Thoracic aorta (tissue), 2 donors: ENCODE data around the gene PVALEF. TPM values are rescaled to one million over a fixed set of nuclear protein-coding genes. Genes with fewer than 3 reads are reported as not detected.

Experiments
- ATAC-seq: fragments of 150-250 bp; one replicate; pipeline ENCODE4 v1.8.0; 2017; ENCODE audit warnings: low read depth; ENCODE audit not compliant: insufficient number of reproducible peaks, low FRiP score
- DNase-seq: peaks from one replicate; pipeline ENCODE4 v3.0.0-alpha.2; 2020; ENCODE audit warnings: low spot score
- H3K27ac ChIP-seq, 2 donors: fragments of 200-600 bp; sonication (generic); 1 replicate in 1 of 2; 2 replicates in 1 of 2; pipeline ENCODE4 v1.5.1; 2016; ENCODE audit warnings: mild to moderate bottlenecking in 2 of 2, moderate library complexity in 2 of 2
- H3K27me3 ChIP-seq: fragments of 200-600 bp; sonication (generic); replicated peaks from 2 replicates; pipeline ENCODE4 v1.6.0; 2016; ENCODE audit warnings: mild to moderate bottlenecking; ENCODE audit not compliant: insufficient read depth
- H3K36me3 ChIP-seq: fragments of 200-600 bp; sonication (generic); one replicate; pipeline ENCODE4 v1.5.1; 2016
- H3K4me1 ChIP-seq, 2 donors: fragments of 200-600 bp; sonication (generic); 1 replicate in 1 of 2; 2 replicates in 1 of 2; pipeline versions ENCODE4 v1.5.1 to v1.6.0; 2016; ENCODE audit warnings: low read depth in 2 of 2, mild to moderate bottlenecking in 1 of 2; ENCODE audit not compliant: control insufficient read depth in 1 of 2
- H3K4me3 ChIP-seq: fragments of 200-600 bp; sonication (generic); 2 replicates; pipeline ENCODE4 v1.5.1; 2016; ENCODE audit warnings: mild to moderate bottlenecking
- H3K9me3 ChIP-seq: fragments of 200-600 bp; sonication (generic); 2 replicates; pipeline ENCODE4 v1.5.1; 2016
- total RNA-seq, 2 donors: library from RNA; depleted of rRNA; stranded (reverse); fragments of >200 nt; gene quantifications; one replicate each; pipeline versions ENCODE4 v1.1.0 to v1.2.3, GENCODE V29; 2016
- TF ChIP-seq, protein P1 (sequence below): fragments of 200-600 bp; sonication (generic); IDR thresholded peaks from one replicate; pipeline ENCODE4 v1.5.1; 2019; ENCODE audit warnings: antibody characterized with exemption

The PVALEF gene
- total RNA-seq, 2 donors from 2014 or later = not detected

DNA sequence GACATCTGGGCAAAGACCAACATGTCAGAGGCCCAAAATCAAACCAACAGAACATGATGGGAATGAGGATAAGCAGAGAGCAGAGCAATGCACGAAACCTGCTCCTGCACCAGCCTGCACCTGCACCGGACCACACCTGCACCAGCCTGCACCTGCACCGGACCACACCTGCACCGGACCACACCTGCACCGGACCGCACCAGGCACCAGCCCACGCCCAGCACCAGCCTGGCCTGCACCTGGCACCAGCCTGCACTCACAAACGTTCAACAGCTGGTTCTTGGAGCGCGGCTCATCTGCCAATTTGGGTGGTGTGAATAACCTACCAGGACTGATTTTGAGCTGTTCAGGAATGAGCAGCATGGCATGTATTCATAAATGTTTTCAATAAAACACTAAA lies 39.3 kb downstream of the PVALEF start:
- no peaks in the 10 kb centered on the region for H3K27me3 ChIP-seq
- no peak overlapping the region for H3K27ac ChIP-seq
- H3K9me3 ChIP-seq = no peaks in the 10 kb centered on the region
- H3K4me1 ChIP-seq = peaks cover 4 to 14% of the 10 kb centered on the region in 2 donors
- H3K4me3 ChIP-seq = no peak overlapping the region
- H3K36me3 ChIP-seq = peaks cover 3% of the 10 kb centered on the region
- TF ChIP-seq, protein P1, sequence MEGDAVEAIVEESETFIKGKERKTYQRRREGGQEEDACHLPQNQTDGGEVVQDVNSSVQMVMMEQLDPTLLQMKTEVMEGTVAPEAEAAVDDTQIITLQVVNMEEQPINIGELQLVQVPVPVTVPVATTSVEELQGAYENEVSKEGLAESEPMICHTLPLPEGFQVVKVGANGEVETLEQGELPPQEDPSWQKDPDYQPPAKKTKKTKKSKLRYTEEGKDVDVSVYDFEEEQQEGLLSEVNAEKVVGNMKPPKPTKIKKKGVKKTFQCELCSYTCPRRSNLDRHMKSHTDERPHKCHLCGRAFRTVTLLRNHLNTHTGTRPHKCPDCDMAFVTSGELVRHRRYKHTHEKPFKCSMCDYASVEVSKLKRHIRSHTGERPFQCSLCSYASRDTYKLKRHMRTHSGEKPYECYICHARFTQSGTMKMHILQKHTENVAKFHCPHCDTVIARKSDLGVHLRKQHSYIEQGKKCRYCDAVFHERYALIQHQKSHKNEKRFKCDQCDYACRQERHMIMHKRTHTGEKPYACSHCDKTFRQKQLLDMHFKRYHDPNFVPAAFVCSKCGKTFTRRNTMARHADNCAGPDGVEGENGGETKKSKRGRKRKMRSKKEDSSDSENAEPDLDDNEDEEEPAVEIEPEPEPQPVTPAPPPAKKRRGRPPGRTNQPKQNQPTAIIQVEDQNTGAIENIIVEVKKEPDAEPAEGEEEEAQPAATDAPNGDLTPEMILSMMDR = no peak
- DNase-seq (no peak), ATAC-seq (no peak)

DNA sequence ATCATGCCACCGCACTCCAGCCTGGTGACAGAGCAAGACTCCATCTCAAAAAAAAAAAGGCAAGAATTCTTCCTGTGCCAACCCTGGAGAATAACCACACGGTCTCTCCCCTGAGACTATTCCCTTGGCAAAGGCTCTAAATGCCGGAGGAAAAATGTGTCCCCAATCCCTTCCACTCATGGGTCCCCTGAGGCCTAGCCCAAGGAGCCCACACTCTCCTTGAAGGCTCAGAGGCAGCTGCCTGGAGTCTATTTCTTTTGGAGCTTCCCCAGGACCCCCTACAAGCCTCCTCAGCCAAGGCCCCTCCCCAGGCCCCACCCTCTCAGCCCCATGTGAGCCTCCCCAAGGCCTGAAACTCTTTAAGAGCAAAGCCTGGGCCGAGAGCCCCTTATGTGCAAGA lies 40.9 kb downstream of the PVALEF start:
- Histone ChIP-seq H3K4me1 (peaks cover 4 to 26% of the 10 kb centered on the region in 2 donors), H3K27me3 (no peaks in the 10 kb centered on the region), H3K27ac (no peak overlapping the region), H3K9me3 (no peaks in the 10 kb centered on the region), H3K4me3 (no peak overlapping the region), H3K36me3 (peaks cover 3% of the 10 kb centered on the region)
- ATAC-seq (no peak), DNase-seq (no peak)
- TF ChIP-seq, protein P1 = no peak

DNA sequence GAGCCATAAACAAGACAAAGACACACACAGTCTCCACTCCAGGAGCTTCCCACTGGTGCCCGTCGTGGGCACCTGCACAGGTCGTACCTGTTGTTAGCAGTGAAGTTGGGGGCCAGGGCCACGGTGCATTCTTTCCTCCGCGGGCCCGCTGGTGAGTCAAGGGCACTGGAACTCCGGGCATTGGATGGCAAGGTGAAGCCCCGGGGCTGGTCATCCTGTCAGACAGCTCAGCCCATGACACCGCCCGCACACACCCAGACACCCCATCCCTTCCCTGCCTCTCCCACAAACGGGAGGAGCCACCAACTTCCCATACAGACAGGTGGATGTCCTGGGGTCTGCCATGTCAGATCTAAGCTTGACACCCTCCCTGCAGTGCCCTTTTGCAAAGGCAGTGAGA lies 41.4 kb downstream of the PVALEF start:
- ATAC-seq (no peak), DNase-seq (no peak)
- Histone ChIP-seq H3K4me3 (no peak overlapping the region), H3K36me3 (peaks cover 3% of the 10 kb centered on the region), H3K9me3 (no peaks in the 10 kb centered on the region), H3K27ac (no peak overlapping the region), H3K4me1 (peaks cover 4 to 30% of the 10 kb centered on the region in 2 donors), H3K27me3 (no peaks in the 10 kb centered on the region)
- TF ChIP-seq, protein P1 = no peak

DNA sequence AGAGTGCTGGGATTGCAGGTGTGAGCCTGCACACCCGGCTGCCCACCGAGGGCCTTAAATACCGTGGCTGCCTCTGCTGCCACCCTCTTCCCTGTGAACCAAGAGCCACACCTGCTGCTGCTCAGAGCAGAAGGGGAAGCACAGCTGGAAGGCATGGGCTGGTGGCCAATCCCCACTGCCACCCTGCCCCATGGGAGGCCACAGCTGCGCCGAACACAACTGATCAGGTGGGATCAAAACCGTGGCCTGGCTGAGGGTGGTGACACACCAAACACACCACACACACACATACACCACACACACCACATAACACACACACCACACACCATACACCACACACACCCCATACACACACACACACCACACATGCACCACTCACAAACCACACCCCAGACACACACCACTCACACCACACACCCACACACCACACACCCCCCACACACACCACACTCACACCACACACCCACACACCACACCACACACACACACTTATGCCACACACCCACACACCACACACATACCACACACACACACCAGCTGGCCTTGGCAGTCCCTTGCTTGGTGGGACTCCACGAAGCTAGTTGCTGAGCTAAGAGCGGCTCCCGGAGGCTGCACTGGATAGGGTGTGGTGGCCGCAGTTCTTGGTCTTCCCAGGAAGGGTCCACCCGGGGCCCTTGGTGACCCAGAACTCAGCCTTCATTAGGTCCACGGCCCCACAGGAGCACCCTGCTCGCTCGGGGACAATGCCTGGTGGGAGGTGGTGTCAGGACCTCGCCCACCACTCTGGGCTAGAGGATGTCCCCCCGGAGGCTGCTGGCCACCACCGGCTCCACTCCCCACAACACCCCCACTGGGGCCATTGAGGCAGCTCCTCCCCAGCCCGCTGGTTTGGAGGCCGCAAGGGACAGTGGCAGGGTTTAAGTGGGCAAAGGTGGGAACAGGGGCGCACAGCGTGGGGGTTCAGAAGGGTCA lies 42.6 kb downstream of the PVALEF start:
- Histone ChIP-seq H3K27me3 (no peaks in the 10 kb centered on the region), H3K4me1 (peaks cover 4 to 30% of the 10 kb centered on the region in 2 donors), H3K9me3 (no peaks in the 10 kb centered on the region), H3K36me3 (peaks cover 3% of the 10 kb centered on the region), H3K4me3 (no peak overlapping the region), H3K27ac (no peak overlapping the region)
- TF ChIP-seq, protein P1 = no peak
- DNase-seq (no peak), ATAC-seq (no peak)

DNA sequence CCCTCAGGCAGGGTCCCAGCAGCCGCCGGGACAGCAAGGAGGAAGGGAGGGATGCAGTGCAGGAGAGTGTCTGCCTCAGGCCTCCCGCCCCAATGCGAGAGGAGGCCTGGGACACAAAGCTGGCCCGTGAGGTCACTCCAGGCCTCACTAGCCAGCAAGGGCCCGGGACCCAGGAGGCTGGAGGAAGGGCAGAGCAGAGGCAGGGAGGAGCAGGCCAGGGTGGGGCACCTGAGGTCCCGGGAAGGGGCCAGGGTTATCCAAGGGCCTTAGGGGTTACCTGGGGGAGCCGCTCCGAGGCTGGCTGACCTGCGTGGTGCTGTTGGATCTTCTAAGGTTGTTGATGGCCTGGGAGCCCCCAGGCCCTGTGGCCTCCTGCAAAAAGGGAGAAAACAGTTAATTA lies 43.3 kb downstream of the PVALEF start:
- ATAC-seq (no peak), DNase-seq (no peak)
- Histone ChIP-seq H3K27me3 (no peaks in the 10 kb centered on the region), H3K9me3 (no peaks in the 10 kb centered on the region), H3K4me1 (peaks cover 4 to 30% of the 10 kb centered on the region in 2 donors), H3K4me3 (no peak overlapping the region), H3K27ac (no peak overlapping the region), H3K36me3 (no peaks in the 10 kb centered on the region)
- TF ChIP-seq, protein P1 = no peak
